OCI-LY3 (cell line): ENCODE results near the gene MYL10.

Experiments used
- EZH2phosphoT487 ChIP-seq: fragments of 200-600 bp; shearing (Covaris generic); IDR thresholded peaks from 2 replicates; pipeline ENCODE4 v1.6.1; 2018; ENCODE audit warnings: antibody characterized with exemption, mixed run types, low read depth
- TF ChIP-seq, protein P1 (sequence below): fragments of 200-600, 300-600 bp; sonication (generic); IDR thresholded peaks from 2 replicates; pipeline ENCODE4 v1.5.1; 2014; ENCODE audit warnings: antibody characterized with exemption, low read length, low read depth

- TF ChIP-seq, protein P1, sequence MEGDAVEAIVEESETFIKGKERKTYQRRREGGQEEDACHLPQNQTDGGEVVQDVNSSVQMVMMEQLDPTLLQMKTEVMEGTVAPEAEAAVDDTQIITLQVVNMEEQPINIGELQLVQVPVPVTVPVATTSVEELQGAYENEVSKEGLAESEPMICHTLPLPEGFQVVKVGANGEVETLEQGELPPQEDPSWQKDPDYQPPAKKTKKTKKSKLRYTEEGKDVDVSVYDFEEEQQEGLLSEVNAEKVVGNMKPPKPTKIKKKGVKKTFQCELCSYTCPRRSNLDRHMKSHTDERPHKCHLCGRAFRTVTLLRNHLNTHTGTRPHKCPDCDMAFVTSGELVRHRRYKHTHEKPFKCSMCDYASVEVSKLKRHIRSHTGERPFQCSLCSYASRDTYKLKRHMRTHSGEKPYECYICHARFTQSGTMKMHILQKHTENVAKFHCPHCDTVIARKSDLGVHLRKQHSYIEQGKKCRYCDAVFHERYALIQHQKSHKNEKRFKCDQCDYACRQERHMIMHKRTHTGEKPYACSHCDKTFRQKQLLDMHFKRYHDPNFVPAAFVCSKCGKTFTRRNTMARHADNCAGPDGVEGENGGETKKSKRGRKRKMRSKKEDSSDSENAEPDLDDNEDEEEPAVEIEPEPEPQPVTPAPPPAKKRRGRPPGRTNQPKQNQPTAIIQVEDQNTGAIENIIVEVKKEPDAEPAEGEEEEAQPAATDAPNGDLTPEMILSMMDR = no peak
- no peak for TF ChIP-seq EZH2phosphoT487
Measured at GRCh38 chr7:101667920-101668319, 38.8 kb upstream of the MYL10 start.
